ENCODE measurements around the gene UBXN10.

Gene UBXN10, protein sequence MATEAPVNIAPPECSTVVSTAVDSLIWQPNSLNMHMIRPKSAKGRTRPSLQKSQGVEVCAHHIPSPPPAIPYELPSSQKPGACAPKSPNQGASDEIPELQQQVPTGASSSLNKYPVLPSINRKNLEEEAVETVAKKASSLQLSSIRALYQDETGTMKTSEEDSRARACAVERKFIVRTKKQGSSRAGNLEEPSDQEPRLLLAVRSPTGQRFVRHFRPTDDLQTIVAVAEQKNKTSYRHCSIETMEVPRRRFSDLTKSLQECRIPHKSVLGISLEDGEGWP

DNA sequence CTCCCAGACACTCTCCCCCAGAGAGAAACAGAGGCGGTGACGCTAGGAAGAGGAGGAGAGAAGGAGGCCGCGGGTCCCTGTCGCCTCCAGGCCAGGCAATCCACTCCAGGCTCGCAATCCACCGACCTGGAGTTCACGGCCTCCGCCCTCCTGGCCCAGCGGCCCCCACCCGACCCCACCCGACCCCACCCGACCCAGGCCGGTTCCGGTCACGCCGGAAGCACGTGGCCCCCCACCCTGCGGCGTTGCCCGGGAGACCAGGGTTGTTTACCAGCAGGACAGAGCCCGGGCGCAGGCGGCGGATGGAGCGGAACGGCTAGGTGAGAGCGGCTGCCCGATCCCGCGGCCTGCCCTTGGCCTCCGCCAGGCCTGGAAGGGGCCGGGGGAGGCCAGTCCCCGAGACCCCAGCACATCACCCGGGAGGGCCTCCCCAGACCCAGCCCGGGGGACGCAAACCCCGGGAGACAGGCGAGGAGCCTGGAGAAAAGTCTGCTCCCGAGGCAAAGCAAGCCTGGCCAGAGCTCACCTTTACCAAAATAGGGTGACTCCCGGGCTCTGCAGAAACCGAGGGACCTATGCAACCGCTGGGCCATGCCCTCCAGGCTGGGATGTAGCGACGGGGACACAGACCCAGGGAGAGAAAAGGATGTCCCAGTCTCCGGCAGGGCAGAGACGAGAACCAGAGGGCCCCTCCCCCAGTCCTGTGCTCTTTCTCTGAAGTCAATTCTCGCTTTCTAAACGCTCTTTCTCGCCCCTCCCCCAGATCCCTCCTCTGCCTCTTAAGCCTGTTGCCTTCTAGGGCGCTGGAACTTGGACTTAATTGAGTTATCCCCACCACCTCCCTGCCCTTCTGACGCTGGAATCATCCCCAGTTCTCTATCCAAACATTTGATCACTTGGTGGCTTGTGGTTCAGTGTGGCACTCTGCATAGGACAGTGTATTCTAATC is at the start of gene UBXN10, which contains the start of gene PLA2G2C:
UBXN10 (plus strand) TSS at position 263 of the 949 bp plus-strand sequence. CDS start 4,466 bp downstream, outside the sequence.
PLA2G2C (minus strand) TSS at position 685 of the 949 bp plus-strand sequence. CDS start 9,155 bp downstream, outside the sequence.
- no peak for DNase-seq (ENCODE audit: low spot score)

DNA sequence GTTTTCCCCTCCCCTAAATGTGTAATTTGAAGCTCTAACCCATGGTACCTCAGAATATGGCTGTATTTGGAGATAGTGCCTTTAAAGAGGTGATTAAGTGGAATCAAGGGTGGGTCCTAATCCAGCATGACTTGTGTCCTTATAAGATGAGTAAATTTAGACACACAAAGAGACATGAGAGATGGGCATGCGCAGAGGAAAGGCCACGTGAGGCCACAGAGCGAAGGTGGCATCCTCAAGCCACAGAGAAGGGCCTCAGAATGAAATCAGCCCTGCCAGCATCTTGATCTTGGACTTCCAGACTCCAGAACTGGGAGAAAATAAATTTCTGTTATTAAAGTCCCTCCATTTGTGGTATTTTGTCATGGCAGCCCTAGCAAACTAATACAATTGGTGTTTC is 49.6 kb upstream of the UBXN10 start:
- DNase-seq (ENCODE audit: low spot score) = no peak

DNA sequence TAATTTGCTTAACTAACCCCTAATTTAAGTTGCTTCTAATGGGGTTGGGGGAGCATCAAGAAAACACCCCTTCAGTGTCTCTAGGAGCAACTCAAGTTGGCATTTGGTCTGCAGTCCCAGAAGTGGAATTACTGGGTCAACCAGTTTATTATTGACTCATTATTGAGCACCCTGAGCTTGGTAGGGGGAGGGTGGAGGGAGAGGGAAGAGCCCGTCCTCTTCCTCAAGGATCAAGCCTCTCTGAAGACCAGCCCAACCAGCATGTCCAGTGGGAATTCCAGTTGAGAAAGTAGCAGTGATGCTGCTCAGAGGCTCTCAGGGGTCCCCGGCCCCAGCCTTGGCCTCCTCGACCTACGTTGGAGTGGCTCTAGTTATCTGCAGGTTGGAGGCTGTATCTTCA is 48.8 kb upstream of the UBXN10 start:
- no peak for DNase-seq (ENCODE audit: low spot score)

DNA sequence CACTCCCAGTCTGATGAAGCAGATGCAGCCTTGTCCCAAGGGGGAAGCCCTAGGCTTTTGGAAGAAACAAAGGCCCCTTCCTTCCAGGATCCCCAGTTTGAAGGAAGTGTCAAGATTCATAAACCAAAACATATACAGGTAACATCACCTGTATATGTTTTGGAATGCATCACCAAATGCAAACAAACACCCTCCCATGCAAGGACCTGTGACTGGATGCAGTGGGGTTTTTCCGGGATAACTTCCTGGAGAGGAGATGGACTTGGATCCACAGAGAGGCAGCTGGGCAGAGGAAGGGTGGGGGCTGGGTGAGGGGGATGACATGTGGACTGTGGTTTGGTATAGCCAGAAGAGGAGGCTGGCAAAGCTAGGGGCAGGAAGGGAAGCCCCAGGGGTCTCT is 48.3 kb upstream of the UBXN10 start:
- DNase-seq (ENCODE audit: low spot score) = no peak

DNA sequence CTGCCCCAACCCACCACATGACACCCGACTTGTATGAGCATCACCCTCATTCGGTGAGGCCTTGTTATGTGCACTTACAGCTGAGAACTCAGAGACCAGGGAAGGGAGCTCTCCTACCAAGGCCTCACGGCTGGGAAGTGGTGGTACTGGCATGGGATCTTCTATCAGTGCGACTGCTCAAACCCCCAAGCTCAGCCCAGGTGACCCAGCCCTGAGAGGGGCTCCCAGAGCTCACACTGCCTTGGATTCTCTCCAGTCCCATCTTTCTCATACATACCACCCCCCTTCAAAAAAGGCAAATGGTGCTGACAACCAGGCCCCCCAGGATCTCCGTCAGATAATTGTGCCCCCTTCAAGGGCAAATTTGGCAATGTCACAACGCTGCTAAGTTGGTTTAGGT is 47.5 kb upstream of the UBXN10 start:
- no peak for DNase-seq (ENCODE audit: low spot score)

DNA sequence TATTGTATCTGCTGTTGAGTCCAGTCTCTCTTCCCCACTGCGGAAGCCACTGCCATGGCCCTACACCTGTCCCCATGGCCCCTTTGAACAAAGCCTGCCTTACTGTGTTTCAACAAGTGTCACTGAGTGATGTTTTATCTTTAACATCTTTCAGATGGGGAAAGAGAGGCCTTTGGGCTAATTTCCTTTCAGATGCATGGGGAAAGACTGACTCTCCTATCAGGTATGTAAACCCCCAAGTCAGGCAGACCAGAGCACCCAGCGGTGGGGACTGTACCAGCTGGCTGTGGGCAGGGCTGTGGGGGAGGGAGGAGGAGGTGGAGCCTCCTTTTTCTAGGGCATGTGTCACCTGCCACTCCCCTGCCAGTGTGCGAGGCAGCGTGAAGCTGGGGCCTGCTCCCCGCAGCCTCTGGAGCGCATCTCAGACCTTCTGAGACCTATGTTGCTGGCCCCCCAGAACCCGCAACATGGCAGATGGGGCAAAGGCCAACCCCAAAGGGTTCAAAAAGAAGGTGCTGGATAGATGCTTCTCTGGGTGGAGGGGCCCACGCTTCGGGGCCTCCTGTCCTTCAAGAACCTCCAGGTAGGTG is 46.8 kb upstream of the UBXN10 start, which contains the start of gene PLA2G2F:
PLA2G2F (plus strand) TSS at position 363 of the 590 bp plus-strand sequence; CDS start at position 468, 105 bp downstream.
- DNase-seq (ENCODE audit: low spot score) = no peak

DNA sequence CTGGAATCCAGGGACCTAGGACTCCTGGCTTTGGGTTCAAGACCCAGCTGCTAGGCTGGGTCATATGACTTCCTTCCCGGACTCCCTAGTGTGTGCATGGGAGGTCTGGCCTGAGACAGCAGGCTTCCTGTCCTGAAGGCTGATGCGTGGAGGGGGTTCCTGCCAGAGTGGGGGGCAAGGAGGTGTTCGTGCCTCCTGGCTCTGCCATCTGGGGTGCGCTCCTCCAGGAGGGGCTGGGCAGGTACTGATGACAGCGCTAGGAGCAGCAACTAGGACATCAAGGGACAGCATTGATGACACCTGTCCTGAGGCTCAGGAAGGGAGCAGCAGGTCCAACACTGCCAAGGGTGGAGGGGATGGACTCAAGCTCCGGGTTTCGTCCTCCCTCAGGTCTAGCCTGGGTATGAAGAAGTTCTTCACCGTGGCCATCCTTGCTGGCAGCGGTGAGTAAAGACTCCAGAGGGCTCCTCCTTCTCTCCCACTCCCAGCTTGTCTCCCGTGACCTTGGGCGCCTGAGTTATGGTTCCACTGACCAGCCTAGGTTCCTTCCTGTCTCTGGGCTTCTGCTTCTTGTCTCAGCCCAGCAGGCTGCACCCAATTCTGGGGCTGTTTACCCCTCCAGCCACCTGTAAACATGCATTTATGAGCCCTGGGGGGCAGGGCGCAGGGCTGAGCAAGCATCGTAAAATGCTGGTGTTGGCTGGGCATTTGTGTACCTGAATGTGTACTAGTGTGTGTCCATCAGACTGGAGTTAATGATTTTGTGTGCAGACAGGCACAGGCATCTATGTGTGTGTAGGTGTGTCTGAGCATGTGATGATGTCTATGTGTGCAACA is 45.9 kb upstream of the UBXN10 start:
- DNase-seq (ENCODE audit: low spot score) = no peak

DNA sequence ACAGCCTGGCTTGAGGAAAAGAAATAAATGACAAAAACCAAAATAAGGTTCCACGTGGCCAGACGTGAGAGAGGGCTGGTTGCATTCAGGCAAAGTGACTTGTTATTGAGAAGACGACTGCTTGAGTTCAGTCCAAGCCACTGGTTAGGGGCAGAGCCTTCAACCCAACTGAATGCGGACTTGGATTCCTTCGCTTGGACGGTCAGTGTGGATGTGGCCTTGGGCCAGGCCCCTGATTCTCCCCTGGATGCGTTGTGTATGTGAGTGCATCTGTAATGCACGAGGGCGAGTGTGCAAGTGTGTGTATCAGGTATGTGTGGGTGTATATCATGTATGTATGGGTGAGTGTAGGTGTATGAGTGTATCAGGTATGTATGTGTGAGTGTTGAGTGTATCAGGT is 44.9 kb upstream of the UBXN10 start:
- no peak for DNase-seq (ENCODE audit: low spot score)

DNA sequence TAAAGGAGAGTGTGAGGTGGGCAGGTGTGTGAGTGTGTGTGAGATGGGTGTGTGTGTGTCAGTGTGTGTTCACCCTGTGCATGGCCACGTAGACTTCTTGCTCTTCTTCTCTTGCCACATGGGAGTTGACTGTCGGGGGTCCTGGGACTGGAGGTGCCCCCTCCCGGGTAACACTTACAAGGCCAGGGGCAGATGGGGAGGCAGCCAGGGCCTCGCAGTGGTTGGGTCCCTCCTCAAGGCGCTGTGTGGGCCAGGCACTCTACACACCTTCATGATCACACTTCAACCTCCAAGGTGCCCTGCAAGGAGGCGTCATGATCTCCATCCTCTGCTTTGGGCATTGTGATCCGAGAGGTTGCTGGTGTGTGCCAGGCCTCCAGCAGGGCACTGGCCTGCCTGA is 44.4 kb upstream of the UBXN10 start:
- DNase-seq (ENCODE audit: low spot score) = no peak

DNA sequence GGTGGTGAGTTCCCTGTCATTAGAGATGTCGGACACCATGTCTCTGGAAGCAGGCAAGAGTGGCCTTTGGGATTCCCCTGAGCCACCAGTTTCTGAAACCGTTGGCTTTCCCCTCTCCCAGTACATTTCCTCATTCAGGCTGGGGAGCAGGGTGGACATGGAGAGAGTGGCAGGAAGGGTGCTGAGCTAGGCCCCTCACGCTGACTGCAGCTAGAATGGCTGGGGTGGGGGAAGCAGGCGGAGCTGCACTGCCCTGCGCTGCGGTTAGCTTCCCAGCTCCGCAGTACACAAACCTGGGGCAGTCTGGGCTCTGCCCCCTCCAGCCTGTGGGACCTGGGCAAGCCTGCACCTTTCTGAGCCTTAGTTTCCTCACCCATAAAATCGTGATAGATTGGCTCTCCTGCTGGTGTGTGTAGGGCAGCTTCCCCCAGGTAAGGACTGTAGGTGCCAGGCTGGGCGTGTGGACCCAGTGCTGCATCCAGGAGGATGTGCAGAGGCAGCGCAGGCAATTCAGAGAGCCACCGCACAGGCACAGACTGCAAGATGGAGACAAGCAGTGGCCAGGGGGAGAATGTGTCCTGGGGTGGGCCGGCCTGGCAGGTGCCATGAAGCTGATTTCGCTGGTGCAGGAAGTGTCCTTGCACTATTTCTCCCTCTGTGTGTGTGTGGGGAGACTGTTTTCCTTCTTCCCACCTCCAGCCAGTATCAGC is 43.7 kb upstream of the UBXN10 start:
- no peak for DNase-seq (ENCODE audit: low spot score)

DNA sequence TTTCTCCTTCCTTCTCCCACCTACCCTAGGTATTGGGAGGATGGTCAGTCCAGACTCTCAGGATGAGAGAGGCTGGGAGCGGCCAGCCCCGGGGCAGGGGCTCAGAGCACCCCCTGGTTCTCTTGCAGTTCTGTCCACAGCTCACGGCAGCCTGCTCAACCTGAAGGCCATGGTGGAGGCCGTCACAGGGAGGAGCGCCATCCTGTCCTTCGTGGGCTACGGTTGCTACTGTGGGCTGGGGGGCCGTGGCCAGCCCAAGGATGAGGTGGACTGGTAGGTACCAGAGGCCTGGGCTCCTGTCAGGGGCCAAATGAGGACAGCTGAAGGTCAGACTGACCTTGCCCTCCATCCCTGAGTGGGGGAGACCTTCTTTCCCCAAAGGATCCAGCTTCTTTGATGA is 42.6 kb upstream of the UBXN10 start:
- no peak for DNase-seq (ENCODE audit: low spot score)

DNA sequence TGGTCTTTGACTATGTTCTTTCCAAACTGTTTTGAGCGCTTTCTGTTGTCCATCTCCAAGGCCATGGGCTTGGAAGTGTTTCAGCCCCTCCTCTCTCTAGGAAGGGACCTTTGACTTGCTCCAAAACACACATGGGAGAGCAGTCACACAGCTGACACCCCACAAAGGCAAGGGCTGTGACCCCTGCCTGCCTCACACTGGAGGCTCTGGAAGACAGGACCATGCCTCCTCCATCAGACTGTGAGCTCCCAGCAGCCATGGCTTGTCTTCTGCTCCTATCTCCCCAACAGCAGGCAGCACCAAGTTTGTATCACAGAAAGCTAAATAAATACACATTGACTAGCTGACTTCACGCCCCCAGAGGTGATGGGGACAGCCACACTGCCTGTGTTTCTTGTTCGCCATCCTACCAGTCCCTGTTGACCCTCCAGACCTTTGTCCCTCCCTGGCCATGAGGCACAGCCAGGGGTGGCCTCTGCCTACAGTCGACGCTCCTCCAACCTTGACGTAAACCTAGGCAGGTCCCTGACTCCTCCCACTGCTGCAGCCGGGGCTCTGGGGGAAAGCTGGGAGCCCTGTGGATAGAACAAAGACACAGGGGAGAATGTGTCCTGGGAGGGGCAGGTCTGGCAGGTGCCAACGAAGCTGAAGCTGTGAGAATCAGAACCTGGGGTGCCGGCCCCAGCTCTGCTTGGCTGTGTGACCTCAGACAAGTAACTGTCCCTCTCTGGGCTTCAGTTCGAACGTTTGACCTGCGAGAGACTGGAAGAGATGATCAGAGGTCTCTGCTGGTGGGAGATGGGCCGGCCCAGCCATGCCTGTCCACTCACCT is 41.9 kb upstream of the UBXN10 start:
- DNase-seq (ENCODE audit: low spot score) = peak; percentile 1

DNA sequence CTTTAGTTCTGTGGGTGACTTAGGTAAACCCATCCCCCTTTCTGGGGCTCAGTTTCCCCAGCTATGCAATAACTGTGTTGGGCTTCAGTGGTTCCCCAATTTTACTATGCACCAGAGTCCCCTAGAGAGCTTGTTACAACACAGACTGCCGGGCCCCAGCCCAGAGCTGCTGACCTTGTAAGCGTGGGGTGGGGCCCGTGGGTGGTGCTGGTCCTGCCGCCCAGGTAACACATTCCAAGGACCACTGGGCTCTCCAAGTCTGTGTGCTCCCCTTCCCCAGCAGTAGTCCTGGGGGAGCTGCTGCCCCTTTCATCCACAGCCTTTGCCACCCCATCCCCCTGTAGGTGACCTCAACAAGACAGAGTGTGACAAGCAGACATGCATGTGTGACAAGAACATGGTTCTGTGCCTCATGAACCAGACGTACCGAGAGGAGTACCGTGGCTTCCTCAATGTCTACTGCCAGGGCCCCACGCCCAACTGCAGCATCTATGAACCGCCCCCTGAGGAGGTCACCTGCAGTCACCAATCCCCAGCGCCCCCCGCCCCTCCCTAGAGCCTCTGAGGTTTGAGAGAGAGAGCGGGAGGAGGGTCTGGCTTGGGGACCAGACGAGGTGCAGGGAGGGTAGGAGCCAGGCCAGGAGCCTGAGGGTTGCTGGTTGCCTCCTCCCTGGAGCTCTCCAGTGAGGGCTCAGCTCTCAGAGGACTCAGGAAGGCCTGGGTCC is 37.9 kb upstream of the UBXN10 start:
- DNase-seq (ENCODE audit: low spot score) = no peak

DNA sequence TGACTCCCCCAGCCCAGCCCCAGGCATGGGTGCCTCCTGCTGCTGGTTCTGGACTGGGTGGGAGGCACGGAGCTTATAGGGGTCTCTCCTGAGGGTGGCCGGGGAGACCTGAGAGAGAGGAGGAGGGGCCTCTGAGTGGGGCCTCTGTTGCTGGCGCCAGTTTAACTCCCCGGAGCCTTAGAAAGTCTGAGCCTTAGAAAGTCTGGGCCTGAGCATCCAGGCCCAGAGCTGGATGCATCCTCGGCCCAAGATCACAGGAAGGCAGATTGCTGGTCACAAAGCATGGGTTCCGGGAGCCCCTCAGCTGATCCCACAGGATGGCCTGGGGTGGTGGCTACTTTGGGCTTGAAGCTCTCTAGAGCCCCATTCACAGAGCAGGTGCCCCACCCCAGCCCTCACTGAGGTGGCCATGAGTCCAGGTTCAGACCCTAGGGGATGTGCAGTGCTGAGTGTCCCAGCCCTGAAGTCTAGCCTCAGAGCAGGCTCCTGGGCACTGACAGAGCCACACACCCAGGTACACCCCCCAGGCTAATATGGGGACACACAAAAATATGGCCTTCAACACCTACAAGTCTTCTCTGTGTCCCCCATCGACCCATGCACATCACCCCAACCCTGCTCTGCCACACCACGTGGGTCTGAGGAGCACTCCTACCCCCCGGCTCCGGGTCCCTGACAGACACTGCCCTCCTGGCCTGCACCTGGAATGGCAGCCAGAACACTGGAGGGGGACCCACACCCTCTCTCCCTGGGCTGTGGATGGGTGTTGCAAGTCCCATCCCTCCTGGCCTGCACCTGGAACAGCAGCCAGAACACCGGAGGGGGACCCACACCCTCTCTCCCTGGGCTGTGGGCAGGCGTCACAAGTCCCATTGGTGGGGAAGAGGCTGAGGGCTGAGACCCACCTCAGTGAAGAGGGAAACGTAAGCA is 37.1 kb upstream of the UBXN10 start:
- no peak for DNase-seq (ENCODE audit: low spot score)

DNA sequence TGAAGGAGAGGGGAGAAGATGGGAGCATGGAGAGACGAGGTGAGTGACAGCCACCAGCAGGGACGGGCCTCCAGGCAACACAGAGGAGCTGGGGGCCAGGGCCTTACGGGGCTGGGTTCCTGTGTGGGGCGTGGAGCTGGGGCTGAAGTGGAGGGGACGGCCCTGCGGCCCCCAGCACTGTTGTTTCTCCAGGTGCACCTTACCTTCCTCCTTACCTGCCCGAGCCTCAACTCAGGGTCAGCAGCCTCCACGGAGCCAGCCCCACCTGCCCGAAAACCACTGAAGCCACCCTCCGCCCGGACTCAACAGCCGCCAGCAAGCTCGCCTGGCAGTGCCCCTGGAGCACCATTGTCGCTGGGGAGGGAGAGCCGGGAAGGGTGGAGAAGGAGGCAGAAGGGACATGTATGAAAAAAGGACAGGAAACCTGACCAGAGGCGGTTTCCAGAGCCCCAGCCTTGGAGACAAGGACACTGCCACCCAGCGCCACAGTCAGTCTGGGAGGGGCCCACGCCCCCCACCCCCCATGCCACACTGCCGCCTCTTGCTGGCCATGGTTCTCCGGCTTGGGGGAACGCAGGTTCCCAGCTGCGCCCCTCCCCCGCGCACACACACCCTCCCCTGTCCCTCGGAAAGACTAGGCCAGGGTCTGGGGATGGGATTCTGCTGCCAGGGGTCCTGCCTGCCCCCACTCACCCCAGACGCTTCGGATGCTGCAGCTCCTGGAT is 36.1 kb upstream of the UBXN10 start:
- no peak for DNase-seq (ENCODE audit: low spot score)

DNA sequence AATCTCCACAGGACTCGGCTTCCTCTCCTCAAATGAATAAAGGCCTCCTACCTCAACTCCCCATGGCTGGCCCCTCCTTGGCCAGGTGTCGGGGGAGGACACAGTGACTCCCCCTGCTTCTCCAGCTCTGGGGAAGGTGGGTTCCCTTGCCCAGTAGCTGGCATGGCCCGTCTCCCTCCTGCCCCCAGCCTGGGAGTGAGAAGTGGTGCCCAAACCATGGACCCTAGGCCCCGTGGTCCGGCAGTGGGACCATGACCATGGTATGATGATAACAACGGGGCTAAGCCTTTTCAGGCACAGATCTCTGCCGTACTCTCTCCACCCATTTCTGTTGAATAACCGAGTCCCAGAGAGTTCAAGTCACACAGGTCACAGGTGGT is 35.6 kb upstream of the UBXN10 start:
- no peak for DNase-seq (ENCODE audit: low spot score)

DNA sequence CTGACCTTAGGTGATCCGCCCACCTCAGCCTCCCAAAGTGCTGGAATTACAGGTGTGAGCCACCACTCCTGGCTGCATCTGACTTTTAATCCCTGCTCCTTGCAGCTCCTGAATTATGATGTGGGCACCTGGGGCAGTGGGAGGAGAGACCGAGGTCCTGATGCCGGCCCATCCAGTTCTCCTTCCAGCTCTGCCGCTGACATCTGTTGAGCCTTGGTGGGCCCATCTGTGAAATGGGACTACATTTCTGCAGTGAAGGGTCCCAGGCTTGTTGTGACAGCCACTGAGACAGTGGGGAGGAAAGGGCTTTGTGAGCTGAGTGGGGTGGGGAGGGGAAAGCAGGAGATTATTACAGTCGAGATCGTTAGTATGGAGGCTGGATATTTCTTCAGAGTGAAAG is 34.9 kb upstream of the UBXN10 start:
- DNase-seq (ENCODE audit: low spot score) = no peak

Data from AG08396 (cell line).